ENCODE measurements around the gene PSMD8. TPM values are rescaled to one million over a fixed set of nuclear protein-coding genes. Genes with fewer than 3 reads are reported as not detected.

The PSMD8 gene
- total RNA-seq, 1 experiment from 2014 or later = 195 TPM

DNA sequence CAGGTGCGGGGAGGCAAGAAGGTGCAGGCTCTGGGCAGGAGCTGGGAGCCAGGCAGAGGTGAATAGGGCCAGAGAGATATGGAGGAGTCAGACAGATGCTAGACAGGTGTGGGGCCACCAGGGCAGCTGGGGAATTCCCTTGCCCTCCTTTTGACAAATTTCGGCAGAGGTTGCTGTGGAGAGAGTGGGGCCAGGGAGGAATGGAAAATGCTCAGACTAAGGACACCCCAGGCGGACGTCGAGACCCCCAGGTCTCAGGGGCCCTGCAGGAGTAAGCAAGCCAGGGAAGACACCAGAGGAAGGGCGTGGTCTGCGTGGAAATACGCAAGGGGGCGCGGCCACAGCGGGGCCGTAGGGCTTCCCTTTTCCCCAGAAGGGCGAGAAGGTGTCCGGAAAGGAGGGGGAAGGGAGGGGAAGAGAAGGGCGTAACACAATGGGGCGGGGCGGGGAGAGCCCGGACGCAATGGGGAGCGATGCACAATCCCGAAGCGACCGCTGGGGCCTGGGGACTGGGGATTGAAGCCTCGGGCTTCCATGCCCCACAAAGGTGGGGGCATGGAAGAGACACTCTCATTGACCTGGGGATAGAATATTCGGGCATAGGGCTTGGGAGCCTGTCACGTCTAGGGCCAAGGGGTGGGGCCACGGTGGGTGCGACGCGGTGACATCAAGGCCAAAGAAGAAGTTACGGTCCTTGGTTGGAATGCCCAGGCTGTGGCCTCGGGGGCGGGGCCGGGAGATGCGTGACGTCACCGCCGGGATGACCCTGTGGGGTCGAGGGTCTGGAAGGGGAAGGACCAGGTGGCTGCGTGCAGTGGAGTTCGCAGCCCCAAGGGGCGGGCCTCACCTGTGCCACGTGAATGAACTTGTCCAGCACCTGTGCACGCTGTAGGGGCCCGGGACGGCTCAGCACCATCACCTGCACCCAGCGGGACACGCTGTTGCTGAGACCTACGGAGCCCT lies 43.5 kb downstream of the PSMD8 start:
- no peaks in the 10 kb centered on the region for H3K79me2 ChIP-seq (ENCODE audit: insufficient read depth, low read length)
- no peaks in the 10 kb centered on the region for H4K20me1 ChIP-seq (ENCODE audit: insufficient read depth)
- no peaks in the 10 kb centered on the region for H3K9me2 ChIP-seq (ENCODE audit: insufficient read depth)
- peak overlapping the region; percentile 36 to 57 for H3K4me3 ChIP-seq (replicated peaks in 1 of 2; ENCODE audit: low read depth in 1 of 2, low read length in 2 of 2)
- no peaks in the 10 kb centered on the region for H3K36me3 ChIP-seq (ENCODE audit: control insufficient read depth in 1 of 2, insufficient read depth in 2 of 2, low read length in 2 of 2)
- H2AFZ ChIP-seq (ENCODE audit: low read depth, low read length, poor library complexity, severe bottlenecking) = peak overlapping the region; percentile 56
- peak overlapping the region; percentile 94 for H3K4me2 ChIP-seq (ENCODE audit: low read length)
- ATAC-seq (peak; percentile 93), DNase-seq (ENCODE audit: low read depth, low spot score) (peak; percentile 66)
- H3K9ac ChIP-seq (ENCODE audit: low read length) = peak overlapping the region; percentile 43
- ChIA-PET RAD21 (ENCODE audit: low non-redundant PET in 1 of 2, low total read pairs in 2 of 2, uncharacterized antibody in 2 of 2, unreplicated experiment in 2 of 2) (no interaction called here), CTCF (no interaction called here), POLR2A (interaction anchor here (0.6 kb wide), 1 partner anchor 15 kb away, joined by 3 read pairs; no protein-coding TSS in a partner anchor)
- TF ChIP-seq POLR2A (IDR thresholded peaks at IDR 0.05; ENCODE audit: borderline replicate concordance, extremely low read depth, insufficient read depth, insufficient read length) (peak; percentile 30), TCF7L2 (IDR thresholded peaks at IDR 0.05; ENCODE audit: borderline replicate concordance, extremely low read depth, insufficient read depth, insufficient read length) (peak; percentile 92), RAD21 (IDR thresholded peaks at IDR 0.05; ENCODE audit: low read depth) (no peak), FOSL1 (IDR thresholded peaks at IDR 0.05; ENCODE audit: low read depth) (no peak)
- TF ChIP-seq, protein P1, sequence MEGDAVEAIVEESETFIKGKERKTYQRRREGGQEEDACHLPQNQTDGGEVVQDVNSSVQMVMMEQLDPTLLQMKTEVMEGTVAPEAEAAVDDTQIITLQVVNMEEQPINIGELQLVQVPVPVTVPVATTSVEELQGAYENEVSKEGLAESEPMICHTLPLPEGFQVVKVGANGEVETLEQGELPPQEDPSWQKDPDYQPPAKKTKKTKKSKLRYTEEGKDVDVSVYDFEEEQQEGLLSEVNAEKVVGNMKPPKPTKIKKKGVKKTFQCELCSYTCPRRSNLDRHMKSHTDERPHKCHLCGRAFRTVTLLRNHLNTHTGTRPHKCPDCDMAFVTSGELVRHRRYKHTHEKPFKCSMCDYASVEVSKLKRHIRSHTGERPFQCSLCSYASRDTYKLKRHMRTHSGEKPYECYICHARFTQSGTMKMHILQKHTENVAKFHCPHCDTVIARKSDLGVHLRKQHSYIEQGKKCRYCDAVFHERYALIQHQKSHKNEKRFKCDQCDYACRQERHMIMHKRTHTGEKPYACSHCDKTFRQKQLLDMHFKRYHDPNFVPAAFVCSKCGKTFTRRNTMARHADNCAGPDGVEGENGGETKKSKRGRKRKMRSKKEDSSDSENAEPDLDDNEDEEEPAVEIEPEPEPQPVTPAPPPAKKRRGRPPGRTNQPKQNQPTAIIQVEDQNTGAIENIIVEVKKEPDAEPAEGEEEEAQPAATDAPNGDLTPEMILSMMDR (IDR thresholded peaks at IDR 0.05 in 2 of 3, conservative IDR thresholded peaks at IDR 0.05 in 1 of 3; ENCODE audit: borderline replicate concordance in 1 of 3, insufficient read depth in 1 of 3, low read depth in 2 of 3, low read length in 2 of 3) = 0 out of 6 replicates have a peak, but pooled peaks of 1 of the 3 experiments have one; percentile 2
- no peaks in the 10 kb centered on the region for H3K9me3 ChIP-seq (ENCODE audit: control insufficient read depth in 1 of 2, insufficient read depth in 1 of 2, low read depth in 1 of 2, low read length in 2 of 2)
- no TSS peak for BruUV-seq (replicated peaks)
- intact Hi-C loops (cut with micrococcal nuclease) = no loop called here
- no peaks in the 10 kb centered on the region for H3K27me3 ChIP-seq (ENCODE audit: insufficient read depth, low read length)
- peaks cover 14 to 16% of the 10 kb centered on the region in 2 experiments; a peak in 3 of 4 replicates for H3K4me1 ChIP-seq (ENCODE audit: control insufficient read depth in 1 of 2, insufficient read depth in 2 of 2, low read length in 2 of 2)
- H3K27ac ChIP-seq (ENCODE audit: low read depth, low read length) = peak overlapping the region; percentile 21
